Raji (cell line): Measurements from ENCODE around the gene STPG2.
A peak's percentile ranks its signal among the peaks of the same experiment; 100 is the strongest.

ENCODE experiments used
- POLR2A ChIP-seq: IDR thresholded peaks from 2 replicates; pipeline ENCODE4 v1.6.1; 2011; ENCODE audit warnings: low read depth, low read length, control low read depth; ENCODE audit not compliant: insufficient read depth

STPG2 gene

GRCh38 chr4:98143001-98143899 is at the start of gene STPG2:
Gene STPG2 (minus strand): TSS chr4:98143476.
- TF ChIP-seq POLR2A = peak; percentile 63; the same call in 1 of the 2 replicates

GRCh38 chr4:98185279-98185678 is 42.0 kb upstream of the STPG2 start:
- no peak for TF ChIP-seq POLR2A

GRCh38 chr4:98181809-98182208 is 38.5 kb upstream of the STPG2 start:
- TF ChIP-seq POLR2A = no peak

GRCh38 chr4:98179951-98180350 is 36.7 kb upstream of the STPG2 start:
- no peak for TF ChIP-seq POLR2A

- TF ChIP-seq POLR2A = no peak
Measured at GRCh38 chr4:98176531-98176930, 33.3 kb upstream of the STPG2 start.

- no peak for TF ChIP-seq POLR2A
Measured at GRCh38 chr4:98170035-98170434, 26.8 kb upstream of the STPG2 start.

- TF ChIP-seq POLR2A = no peak
Measured at GRCh38 chr4:98166731-98167041, 23.4 kb upstream of the STPG2 start.

GRCh38 chr4:98166025-98166730 is 22.9 kb upstream of the STPG2 start:
- TF ChIP-seq POLR2A = no peak

GRCh38 chr4:98162696-98163095 is 19.4 kb upstream of the STPG2 start:
- TF ChIP-seq POLR2A = no peak

GRCh38 chr4:98151145-98151924 is 8.1 kb upstream of the STPG2 start:
- no peak for TF ChIP-seq POLR2A

- no peak for TF ChIP-seq POLR2A
Measured at GRCh38 chr4:98150092-98150761, 7.0 kb upstream of the STPG2 start.

- TF ChIP-seq POLR2A = no peak
Measured at GRCh38 chr4:98148856-98149255, 5.6 kb upstream of the STPG2 start.

GRCh38 chr4:98126141-98126540 is 17.1 kb downstream of the STPG2 start:
- TF ChIP-seq POLR2A = no peak

GRCh38 chr4:98125585-98125984 is 17.7 kb downstream of the STPG2 start:
- TF ChIP-seq POLR2A = no peak

- no peak for TF ChIP-seq POLR2A
Measured at GRCh38 chr4:98117363-98117762, 25.9 kb downstream of the STPG2 start.
